H1 (cell line): ENCODE results near the gene OBSCN. TPM values are rescaled to one million over a fixed set of nuclear protein-coding genes. Genes with fewer than 3 reads are reported as not detected.

Experiments
- CTBP2 ChIP-seq: IDR thresholded peaks from 2 replicates; pipeline ENCODE4 v1.7.0; 2011; ENCODE audit warnings: borderline replicate concordance, mild to moderate bottlenecking, moderate library complexity, mixed read lengths, low read length; ENCODE audit not compliant: insufficient read depth, insufficient read length
- EP300 ChIP-seq, 2 experiments: IDR thresholded peaks; 1 replicate in 1 of 2; 2 replicates in 1 of 2; pipeline ENCODE4 v1.6.1; 2011 to 2012; ENCODE audit warnings: low read depth in 2 of 2, low read length in 2 of 2, mild to moderate bottlenecking in 2 of 2, borderline replicate concordance in 1 of 2, inconsistent platforms in 1 of 2, moderate library complexity in 1 of 2
- polyA plus RNA-seq, 7 experiments: library from polyadenylated mRNA; depleted of rRNA in 3 of 7; stranded (reverse) in 5 of 7; unstranded in 2 of 7; fragments of >200 nt in 5 of 7; fragments of 200-250 nt in 2 of 7; gene quantifications; 1 replicate in 5 of 7; 2 replicates in 1 of 7; 4 replicates in 1 of 7; pipeline versions ENCODE4 v1.2.1 to v1.2.3, GENCODE V29; 2011 to 2013; ENCODE audit warnings: missing spikeins in 2 of 7, mixed read lengths in 2 of 7
- total RNA-seq: library from RNA; stranded (reverse); fragmentation: NEBNext Ultra II Directional; extraction: Animal tissue kit (Norgen Biotek cat#: 25700); gene quantifications from 2 replicates; pipeline ENCODE4 v1.2.1, GENCODE V29; 2021
- TF ChIP-seq, protein P1 (sequence below): fragments of 300-600 bp; sonication (generic); IDR thresholded peaks from 2 replicates; pipeline ENCODE4 v1.7.1; 2012; ENCODE audit warnings: low read length, moderate library complexity, mild to moderate bottlenecking, inconsistent platforms; ENCODE audit not compliant: insufficient replicate concordance

The OBSCN gene
- total and polyA plus RNA-seq, 2 of the 8 experiments (the other 6 are each of a cell fraction or from before 2014, with no cell fraction given): 7.5 to 28.4 TPM

DNA sequence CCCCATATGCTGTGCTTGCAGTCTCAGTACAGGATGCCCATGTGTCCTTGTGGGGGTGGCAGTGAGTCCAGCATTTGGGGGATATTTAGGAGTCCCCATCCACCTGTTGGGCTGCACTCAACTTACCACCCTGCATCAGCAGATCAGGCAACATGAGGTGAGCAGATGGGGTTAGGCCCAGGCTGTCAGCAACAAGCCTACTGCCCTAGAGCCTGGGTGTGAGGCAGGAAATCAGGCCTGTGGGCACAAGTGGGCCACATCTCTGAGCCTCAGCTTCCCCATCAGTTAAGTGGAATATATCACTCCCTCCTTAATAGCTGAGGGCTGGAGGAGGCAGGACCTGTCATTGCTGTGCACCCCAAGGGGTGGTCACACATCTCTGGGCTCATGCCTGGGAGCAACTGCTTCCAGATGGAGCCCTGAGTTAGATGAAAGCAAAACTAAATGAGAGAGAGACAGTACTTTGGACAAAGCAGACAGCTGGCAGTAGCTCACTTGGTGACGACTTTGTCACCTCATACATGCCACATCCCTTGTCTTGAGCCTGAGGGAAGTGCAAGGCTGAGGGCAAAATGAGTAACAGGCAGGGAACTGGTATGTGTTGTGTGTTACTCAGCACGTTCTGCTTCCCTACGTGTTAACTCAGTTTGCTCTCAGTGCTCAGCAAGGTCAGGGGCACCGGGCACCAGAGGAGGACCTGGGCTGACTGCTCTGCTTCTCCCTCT lies 150.4 kb downstream of the OBSCN start (continued):
- TF ChIP-seq, protein P1, sequence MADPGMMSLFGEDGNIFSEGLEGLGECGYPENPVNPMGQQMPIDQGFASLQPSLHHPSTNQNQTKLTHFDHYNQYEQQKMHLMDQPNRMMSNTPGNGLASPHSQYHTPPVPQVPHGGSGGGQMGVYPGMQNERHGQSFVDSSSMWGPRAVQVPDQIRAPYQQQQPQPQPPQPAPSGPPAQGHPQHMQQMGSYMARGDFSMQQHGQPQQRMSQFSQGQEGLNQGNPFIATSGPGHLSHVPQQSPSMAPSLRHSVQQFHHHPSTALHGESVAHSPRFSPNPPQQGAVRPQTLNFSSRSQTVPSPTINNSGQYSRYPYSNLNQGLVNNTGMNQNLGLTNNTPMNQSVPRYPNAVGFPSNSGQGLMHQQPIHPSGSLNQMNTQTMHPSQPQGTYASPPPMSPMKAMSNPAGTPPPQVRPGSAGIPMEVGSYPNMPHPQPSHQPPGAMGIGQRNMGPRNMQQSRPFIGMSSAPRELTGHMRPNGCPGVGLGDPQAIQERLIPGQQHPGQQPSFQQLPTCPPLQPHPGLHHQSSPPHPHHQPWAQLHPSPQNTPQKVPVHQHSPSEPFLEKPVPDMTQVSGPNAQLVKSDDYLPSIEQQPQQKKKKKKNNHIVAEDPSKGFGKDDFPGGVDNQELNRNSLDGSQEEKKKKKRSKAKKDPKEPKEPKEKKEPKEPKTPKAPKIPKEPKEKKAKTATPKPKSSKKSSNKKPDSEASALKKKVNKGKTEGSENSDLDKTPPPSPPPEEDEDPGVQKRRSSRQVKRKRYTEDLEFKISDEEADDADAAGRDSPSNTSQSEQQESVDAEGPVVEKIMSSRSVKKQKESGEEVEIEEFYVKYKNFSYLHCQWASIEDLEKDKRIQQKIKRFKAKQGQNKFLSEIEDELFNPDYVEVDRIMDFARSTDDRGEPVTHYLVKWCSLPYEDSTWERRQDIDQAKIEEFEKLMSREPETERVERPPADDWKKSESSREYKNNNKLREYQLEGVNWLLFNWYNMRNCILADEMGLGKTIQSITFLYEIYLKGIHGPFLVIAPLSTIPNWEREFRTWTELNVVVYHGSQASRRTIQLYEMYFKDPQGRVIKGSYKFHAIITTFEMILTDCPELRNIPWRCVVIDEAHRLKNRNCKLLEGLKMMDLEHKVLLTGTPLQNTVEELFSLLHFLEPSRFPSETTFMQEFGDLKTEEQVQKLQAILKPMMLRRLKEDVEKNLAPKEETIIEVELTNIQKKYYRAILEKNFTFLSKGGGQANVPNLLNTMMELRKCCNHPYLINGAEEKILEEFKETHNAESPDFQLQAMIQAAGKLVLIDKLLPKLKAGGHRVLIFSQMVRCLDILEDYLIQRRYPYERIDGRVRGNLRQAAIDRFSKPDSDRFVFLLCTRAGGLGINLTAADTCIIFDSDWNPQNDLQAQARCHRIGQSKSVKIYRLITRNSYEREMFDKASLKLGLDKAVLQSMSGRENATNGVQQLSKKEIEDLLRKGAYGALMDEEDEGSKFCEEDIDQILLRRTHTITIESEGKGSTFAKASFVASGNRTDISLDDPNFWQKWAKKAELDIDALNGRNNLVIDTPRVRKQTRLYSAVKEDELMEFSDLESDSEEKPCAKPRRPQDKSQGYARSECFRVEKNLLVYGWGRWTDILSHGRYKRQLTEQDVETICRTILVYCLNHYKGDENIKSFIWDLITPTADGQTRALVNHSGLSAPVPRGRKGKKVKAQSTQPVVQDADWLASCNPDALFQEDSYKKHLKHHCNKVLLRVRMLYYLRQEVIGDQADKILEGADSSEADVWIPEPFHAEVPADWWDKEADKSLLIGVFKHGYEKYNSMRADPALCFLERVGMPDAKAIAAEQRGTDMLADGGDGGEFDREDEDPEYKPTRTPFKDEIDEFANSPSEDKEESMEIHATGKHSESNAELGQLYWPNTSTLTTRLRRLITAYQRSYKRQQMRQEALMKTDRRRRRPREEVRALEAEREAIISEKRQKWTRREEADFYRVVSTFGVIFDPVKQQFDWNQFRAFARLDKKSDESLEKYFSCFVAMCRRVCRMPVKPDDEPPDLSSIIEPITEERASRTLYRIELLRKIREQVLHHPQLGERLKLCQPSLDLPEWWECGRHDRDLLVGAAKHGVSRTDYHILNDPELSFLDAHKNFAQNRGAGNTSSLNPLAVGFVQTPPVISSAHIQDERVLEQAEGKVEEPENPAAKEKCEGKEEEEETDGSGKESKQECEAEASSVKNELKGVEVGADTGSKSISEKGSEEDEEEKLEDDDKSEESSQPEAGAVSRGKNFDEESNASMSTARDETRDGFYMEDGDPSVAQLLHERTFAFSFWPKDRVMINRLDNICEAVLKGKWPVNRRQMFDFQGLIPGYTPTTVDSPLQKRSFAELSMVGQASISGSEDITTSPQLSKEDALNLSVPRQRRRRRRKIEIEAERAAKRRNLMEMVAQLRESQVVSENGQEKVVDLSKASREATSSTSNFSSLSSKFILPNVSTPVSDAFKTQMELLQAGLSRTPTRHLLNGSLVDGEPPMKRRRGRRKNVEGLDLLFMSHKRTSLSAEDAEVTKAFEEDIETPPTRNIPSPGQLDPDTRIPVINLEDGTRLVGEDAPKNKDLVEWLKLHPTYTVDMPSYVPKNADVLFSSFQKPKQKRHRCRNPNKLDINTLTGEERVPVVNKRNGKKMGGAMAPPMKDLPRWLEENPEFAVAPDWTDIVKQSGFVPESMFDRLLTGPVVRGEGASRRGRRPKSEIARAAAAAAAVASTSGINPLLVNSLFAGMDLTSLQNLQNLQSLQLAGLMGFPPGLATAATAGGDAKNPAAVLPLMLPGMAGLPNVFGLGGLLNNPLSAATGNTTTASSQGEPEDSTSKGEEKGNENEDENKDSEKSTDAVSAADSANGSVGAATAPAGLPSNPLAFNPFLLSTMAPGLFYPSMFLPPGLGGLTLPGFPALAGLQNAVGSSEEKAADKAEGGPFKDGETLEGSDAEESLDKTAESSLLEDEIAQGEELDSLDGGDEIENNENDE: no peak
- no peak for TF ChIP-seq CTBP2
- no peak for TF ChIP-seq EP300 (IDR thresholded peaks at IDR 0.05; ENCODE audit: borderline replicate concordance in 1 of 2, low read depth in 2 of 2, low read length in 2 of 2)
